Measurements from ENCODE around the gene IL10RA. TPM values are rescaled to one million over a fixed set of nuclear protein-coding genes. Genes with fewer than 3 reads are reported as not detected.

Gene IL10RA
- total RNA-seq, 1 experiment from 2014 or later, result 0.41 TPM

DNA sequence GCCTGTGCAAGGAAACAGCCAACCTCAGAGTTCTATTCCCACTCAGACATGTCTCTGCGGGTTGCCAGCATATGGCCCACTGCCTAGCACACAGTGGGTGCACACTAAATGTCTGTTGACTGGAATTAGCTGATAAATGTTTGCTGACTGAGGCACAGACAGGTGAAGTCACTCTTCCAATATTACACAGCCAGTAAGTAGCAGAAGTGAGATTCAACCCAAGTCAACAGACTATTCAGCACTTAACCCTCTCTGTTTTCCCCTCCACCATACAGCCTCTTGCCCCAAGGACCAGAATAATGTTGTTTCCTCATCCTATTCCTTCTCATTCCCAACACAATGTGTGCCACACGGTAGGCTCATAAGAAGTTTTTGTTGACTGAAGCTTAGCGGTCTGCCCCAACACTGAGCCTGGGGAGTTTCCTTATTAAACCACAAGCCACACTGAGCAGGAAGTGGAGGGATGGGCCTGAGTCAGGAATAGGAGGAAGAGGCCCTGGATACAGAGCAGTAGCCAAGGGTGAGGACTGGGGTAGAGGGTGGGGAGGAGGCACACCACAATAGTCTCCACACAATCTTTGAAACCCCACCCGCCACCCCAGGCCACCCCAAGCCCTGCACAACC is 15.7 kb upstream of the IL10RA start:
- in situ Hi-C loops (cut with HindIII; ENCODE audit: low pct_unique_long_range_greater_than_20kb, low sequenced_read_pairs), result no loop called here
- ATAC-seq (peak; percentile 53; the same call in 1 of the 2 replicates), DNase-seq (ENCODE audit: low read depth, low spot score) (no peak)
- no TSS peak for BruUV-seq (replicated peaks)
- Histone ChIP-seq H3K4me1 (ENCODE audit: control insufficient read depth, insufficient read depth, low read length) (peaks cover 8% of the 10 kb centered on the region; the same call in 1 of the 2 replicates), H3K27me3 (ENCODE audit: control insufficient read depth, insufficient read depth, low read length) (peaks cover 2% of the 10 kb centered on the region; the same call in 1 of the 2 replicates), H3K9me3 (ENCODE audit: control insufficient read depth, insufficient read depth, low read depth, low read length) (no peaks in the 10 kb centered on the region), H3K27ac (ENCODE audit: low read length) (no peak overlapping the region), H3K4me3 (ENCODE audit: low read depth in 2 of 2, low read length in 2 of 2) (no peak overlapping the region), H3K36me3 (ENCODE audit: control insufficient read depth, insufficient read depth, low read length) (no peaks in the 10 kb centered on the region)
- TF ChIP-seq, protein P1, sequence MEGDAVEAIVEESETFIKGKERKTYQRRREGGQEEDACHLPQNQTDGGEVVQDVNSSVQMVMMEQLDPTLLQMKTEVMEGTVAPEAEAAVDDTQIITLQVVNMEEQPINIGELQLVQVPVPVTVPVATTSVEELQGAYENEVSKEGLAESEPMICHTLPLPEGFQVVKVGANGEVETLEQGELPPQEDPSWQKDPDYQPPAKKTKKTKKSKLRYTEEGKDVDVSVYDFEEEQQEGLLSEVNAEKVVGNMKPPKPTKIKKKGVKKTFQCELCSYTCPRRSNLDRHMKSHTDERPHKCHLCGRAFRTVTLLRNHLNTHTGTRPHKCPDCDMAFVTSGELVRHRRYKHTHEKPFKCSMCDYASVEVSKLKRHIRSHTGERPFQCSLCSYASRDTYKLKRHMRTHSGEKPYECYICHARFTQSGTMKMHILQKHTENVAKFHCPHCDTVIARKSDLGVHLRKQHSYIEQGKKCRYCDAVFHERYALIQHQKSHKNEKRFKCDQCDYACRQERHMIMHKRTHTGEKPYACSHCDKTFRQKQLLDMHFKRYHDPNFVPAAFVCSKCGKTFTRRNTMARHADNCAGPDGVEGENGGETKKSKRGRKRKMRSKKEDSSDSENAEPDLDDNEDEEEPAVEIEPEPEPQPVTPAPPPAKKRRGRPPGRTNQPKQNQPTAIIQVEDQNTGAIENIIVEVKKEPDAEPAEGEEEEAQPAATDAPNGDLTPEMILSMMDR (IDR thresholded peaks at IDR 0.05), result no peak
- no peak for TF ChIP-seq SIN3A (IDR thresholded peaks at IDR 0.05; ENCODE audit: borderline replicate concordance, insufficient read depth, low read depth, low read length)
- no peak for TF ChIP-seq TCF7L2 (IDR thresholded peaks at IDR 0.05; ENCODE audit: low read depth, low read length)
- TF ChIP-seq, protein P2, sequence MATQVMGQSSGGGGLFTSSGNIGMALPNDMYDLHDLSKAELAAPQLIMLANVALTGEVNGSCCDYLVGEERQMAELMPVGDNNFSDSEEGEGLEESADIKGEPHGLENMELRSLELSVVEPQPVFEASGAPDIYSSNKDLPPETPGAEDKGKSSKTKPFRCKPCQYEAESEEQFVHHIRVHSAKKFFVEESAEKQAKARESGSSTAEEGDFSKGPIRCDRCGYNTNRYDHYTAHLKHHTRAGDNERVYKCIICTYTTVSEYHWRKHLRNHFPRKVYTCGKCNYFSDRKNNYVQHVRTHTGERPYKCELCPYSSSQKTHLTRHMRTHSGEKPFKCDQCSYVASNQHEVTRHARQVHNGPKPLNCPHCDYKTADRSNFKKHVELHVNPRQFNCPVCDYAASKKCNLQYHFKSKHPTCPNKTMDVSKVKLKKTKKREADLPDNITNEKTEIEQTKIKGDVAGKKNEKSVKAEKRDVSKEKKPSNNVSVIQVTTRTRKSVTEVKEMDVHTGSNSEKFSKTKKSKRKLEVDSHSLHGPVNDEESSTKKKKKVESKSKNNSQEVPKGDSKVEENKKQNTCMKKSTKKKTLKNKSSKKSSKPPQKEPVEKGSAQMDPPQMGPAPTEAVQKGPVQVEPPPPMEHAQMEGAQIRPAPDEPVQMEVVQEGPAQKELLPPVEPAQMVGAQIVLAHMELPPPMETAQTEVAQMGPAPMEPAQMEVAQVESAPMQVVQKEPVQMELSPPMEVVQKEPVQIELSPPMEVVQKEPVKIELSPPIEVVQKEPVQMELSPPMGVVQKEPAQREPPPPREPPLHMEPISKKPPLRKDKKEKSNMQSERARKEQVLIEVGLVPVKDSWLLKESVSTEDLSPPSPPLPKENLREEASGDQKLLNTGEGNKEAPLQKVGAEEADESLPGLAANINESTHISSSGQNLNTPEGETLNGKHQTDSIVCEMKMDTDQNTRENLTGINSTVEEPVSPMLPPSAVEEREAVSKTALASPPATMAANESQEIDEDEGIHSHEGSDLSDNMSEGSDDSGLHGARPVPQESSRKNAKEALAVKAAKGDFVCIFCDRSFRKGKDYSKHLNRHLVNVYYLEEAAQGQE (IDR thresholded peaks at IDR 0.05; ENCODE audit: insufficient read depth in 1 of 2, low read depth in 2 of 2, low read length in 1 of 2), result no peak
- TF ChIP-seq POLR2AphosphoS5 (IDR thresholded peaks at IDR 0.05; ENCODE audit: low read depth, low read length), result no peak
- ChIA-PET POLR2A (no interaction called here), CTCF (no interaction called here)
- intact Hi-C loops (cut with micrococcal nuclease; ENCODE audit: unreplicated experiment), result no loop called here

DNA sequence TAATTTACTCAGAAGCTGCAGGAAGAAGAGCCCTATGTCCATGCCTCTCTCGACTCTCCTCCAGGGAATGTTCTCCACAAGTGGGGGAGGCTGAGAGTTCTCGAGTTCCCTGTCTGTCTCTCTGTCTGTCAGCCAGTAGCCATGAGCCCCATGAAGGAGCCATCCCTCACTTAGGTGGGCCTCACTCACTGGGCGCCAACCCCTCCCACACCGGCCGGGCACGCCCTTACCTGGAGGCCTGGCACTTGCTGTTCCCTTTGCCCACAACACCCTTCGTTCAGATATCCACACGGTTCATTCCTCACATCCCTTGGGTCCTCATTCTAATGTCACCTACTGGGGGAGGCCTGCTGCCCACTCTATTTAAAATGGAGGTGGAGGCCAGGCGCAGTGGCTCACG is 14.2 kb upstream of the IL10RA start:
- H3K4me3 ChIP-seq (ENCODE audit: low read depth in 2 of 2, low read length in 2 of 2), result no peak overlapping the region
- in situ Hi-C loops (cut with HindIII; ENCODE audit: low pct_unique_long_range_greater_than_20kb, low sequenced_read_pairs), result no loop called here
- no peak overlapping the region for H3K27ac ChIP-seq (ENCODE audit: low read length)
- DNase-seq (ENCODE audit: low read depth, low spot score), result no peak
- no peaks in the 10 kb centered on the region for H3K36me3 ChIP-seq (ENCODE audit: control insufficient read depth, insufficient read depth, low read length)
- CTCF ChIA-PET, result no interaction called here
- POLR2A ChIA-PET, result no interaction called here
- H3K27me3 ChIP-seq (ENCODE audit: control insufficient read depth, insufficient read depth, low read length), result peaks cover 2% of the 10 kb centered on the region; the same call in 1 of the 2 replicates
- BruUV-seq (replicated peaks), result no TSS peak
- no peak for ATAC-seq
- H3K4me1 ChIP-seq (ENCODE audit: control insufficient read depth, insufficient read depth, low read length), result peaks cover 8% of the 10 kb centered on the region; the same call in 1 of the 2 replicates
- no peaks in the 10 kb centered on the region for H3K9me3 ChIP-seq (ENCODE audit: control insufficient read depth, insufficient read depth, low read depth, low read length)
- TF ChIP-seq, protein P2 (IDR thresholded peaks at IDR 0.05; ENCODE audit: insufficient read depth in 1 of 2, low read depth in 2 of 2, low read length in 1 of 2), result no peak
- TF ChIP-seq POLR2AphosphoS5 (IDR thresholded peaks at IDR 0.05; ENCODE audit: low read depth, low read length), result no peak
- TF ChIP-seq, protein P1 (IDR thresholded peaks at IDR 0.05), result no peak
- no peak for TF ChIP-seq SIN3A (IDR thresholded peaks at IDR 0.05; ENCODE audit: borderline replicate concordance, insufficient read depth, low read depth, low read length)
- no peak for TF ChIP-seq TCF7L2 (IDR thresholded peaks at IDR 0.05; ENCODE audit: low read depth, low read length)
- intact Hi-C loops (cut with micrococcal nuclease; ENCODE audit: unreplicated experiment), result no loop called here

All from Panc1 (cell line).